Measurements from ENCODE around the gene CC2D2B.
"Not testable (repeated sequence)": the region's sequence is repeated elsewhere in the genome, so short reads cannot be mapped to it uniquely, and the experiment has no call there.

CC2D2B gene

GRCh38 chr10:95865814-95866466 is 41.8 kb upstream of the CC2D2B start:
- in situ Hi-C loops (cut with HindIII; ENCODE audit: low sequenced_read_pairs), result no loop called here
- TF ChIP-seq, protein P1, sequence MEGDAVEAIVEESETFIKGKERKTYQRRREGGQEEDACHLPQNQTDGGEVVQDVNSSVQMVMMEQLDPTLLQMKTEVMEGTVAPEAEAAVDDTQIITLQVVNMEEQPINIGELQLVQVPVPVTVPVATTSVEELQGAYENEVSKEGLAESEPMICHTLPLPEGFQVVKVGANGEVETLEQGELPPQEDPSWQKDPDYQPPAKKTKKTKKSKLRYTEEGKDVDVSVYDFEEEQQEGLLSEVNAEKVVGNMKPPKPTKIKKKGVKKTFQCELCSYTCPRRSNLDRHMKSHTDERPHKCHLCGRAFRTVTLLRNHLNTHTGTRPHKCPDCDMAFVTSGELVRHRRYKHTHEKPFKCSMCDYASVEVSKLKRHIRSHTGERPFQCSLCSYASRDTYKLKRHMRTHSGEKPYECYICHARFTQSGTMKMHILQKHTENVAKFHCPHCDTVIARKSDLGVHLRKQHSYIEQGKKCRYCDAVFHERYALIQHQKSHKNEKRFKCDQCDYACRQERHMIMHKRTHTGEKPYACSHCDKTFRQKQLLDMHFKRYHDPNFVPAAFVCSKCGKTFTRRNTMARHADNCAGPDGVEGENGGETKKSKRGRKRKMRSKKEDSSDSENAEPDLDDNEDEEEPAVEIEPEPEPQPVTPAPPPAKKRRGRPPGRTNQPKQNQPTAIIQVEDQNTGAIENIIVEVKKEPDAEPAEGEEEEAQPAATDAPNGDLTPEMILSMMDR (IDR thresholded peaks at IDR 0.05; ENCODE audit: low read depth, low read length, missing control alignments), result no peak
- no peak for DNase-seq (ENCODE audit: low read depth)

DNA sequence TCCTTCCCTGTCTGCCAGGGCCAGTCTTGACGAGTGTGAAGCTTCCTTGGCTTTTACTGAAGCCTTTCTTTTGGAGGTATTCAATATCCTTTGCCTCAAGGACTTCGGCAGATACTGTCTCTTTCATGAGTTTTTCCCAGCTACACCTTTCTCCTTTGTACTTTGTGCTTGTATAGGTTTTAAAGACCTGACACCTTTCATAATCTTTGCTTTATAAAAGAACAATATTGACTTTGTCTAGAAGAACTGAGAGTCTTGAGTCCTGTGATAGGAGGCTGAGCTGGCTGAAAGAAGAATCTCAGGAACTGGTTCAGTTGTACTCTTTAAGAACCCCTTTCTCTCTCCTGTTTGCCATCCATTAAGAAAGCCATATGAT is 41.3 kb upstream of the CC2D2B start:
- TF ChIP-seq, protein P1 (IDR thresholded peaks at IDR 0.05; ENCODE audit: low read depth, low read length, missing control alignments), result no peak
- in situ Hi-C loops (cut with HindIII; ENCODE audit: low sequenced_read_pairs), result no loop called here

More at GRCh38 chr10:95865814-95866466, 41.8 kb upstream of the CC2D2B start:
- no peak overlapping the region for H3K4me3 ChIP-seq (ENCODE audit: low read depth, low read length)

DNA sequence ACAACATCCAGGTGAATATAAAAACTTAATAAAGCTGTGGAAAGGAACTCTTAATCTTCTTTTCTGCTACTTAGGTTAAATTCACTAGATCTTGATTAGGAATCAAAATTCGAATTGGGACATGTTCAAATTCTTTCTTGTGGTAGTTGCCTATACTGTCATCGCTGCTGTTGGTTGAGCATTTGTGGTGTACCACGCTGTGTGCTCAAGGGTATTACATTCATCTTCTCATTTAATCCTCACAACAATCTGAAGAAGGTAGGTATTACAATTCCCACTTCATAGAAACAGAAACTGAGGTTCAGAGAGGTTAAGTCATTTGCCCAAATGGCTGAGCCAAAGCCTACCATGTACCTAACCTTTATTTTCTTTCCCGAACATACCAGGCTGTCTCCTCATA is 39.9 kb upstream of the CC2D2B start:
- no peak overlapping the region for H3K4me3 ChIP-seq (ENCODE audit: low read depth, low read length)
- TF ChIP-seq, protein P1 (IDR thresholded peaks at IDR 0.05; ENCODE audit: low read depth, low read length, missing control alignments), result no peak
- in situ Hi-C loops (cut with HindIII; ENCODE audit: low sequenced_read_pairs), result no loop called here
- DNase-seq (ENCODE audit: low read depth), result no peak

More for the DNA sequence above, 41.3 kb upstream of the CC2D2B start:
- H3K4me3 ChIP-seq (ENCODE audit: low read depth, low read length), result no peak overlapping the region
- no peak for DNase-seq (ENCODE audit: low read depth)

DNA sequence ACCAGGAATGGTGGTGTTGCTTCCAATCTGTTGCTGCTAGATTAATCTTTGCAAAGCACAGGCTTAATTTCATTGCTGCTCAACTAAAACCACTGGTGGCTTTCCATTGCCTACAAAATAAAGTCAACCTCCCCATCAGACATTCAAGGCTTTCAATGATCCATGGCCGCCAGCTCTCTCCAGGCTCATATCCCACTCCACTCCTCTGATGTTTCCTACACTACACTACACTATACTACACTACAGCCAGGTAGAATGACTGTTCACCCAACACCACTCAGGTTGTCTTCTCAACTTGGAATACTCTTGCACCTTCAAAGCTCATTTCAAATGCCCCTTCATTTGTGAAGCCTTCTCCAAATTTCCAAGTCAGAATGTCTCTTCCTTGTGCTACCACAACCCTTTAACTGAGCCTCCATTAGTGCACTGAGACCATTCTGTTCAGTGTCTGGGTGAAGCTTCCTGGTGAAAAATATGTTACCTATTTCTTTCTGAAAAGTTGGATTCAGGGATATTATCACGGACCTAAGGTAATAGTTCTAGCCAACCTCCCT is 35.5 kb upstream of the CC2D2B start:
- no peak overlapping the region for H3K4me3 ChIP-seq (ENCODE audit: low read depth, low read length)
- in situ Hi-C loops (cut with HindIII; ENCODE audit: low sequenced_read_pairs), result no loop called here
- DNase-seq (ENCODE audit: low read depth), result no peak
- TF ChIP-seq, protein P1 (IDR thresholded peaks at IDR 0.05; ENCODE audit: low read depth, low read length, missing control alignments), result no peak

- no peak for DNase-seq (ENCODE audit: low read depth)
- TF ChIP-seq, protein P1 (IDR thresholded peaks at IDR 0.05; ENCODE audit: low read depth, low read length, missing control alignments), result no peak
- in situ Hi-C loops (cut with HindIII; ENCODE audit: low sequenced_read_pairs), result no loop called here
- no peak overlapping the region for H3K4me3 ChIP-seq (ENCODE audit: low read depth, low read length)
These were observed 34.6 kb upstream of the CC2D2B start for GRCh38 chr10:95873139-95873538.

GRCh38 chr10:95873651-95874050 is 34.1 kb upstream of the CC2D2B start:
- in situ Hi-C loops (cut with HindIII; ENCODE audit: low sequenced_read_pairs), result no loop called here
- H3K4me3 ChIP-seq (ENCODE audit: low read depth, low read length), result no peak overlapping the region
- TF ChIP-seq, protein P1 (IDR thresholded peaks at IDR 0.05; ENCODE audit: low read depth, low read length, missing control alignments), result no peak
- DNase-seq (ENCODE audit: low read depth), result no peak

DNA sequence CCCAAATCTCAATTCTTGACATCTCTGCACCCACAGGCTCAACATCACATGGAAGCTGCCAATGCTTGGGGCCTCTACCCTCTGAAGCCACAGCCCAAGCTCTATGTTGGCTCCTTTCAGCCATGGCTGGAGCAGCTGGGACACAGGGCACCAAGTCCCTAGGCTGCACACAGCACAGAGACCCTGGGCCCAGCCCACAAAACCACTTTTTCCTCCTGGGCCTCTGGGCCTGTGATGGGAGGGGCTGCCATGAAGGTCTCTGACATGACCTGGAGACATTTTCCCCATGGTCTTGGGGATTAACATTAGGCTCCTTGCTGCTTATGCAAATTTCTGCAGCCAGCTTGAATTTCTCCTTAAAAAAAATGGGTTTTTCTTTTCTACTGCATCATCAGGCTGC is 33.0 kb upstream of the CC2D2B start:
- in situ Hi-C loops (cut with HindIII; ENCODE audit: low sequenced_read_pairs); H3K4me3 ChIP-seq (ENCODE audit: low read depth, low read length); DNase-seq (ENCODE audit: low read depth): not testable (repeated sequence)

All from astrocyte of the cerebellum (primary cell).